ENCODE data around the gene ZNF521.

The ZNF521 gene

GRCh38 chr18:25243257-25243656, 108.7 kb downstream of the ZNF521 start:
- peak overlapping the region in 1 of 7 experiments; percentile 28 for H3K4me3 ChIP-seq (ENCODE audit: control insufficient read depth in 1 of 7, extremely low read depth in 1 of 7, insufficient read depth in 4 of 7, low read depth in 2 of 7, low read length in 6 of 7)
- DNase-seq = peak in 2 of 3 donors; percentile 46 to 60
- H3K36me3 ChIP-seq (ENCODE audit: control insufficient read depth in 4 of 4, insufficient read depth in 4 of 4, low read length in 3 of 4) = peaks cover 0 to 2% (median 0%) of the 10 kb centered on the region in 4 experiments
- no peaks in the 10 kb centered on the region for H3K27me3 ChIP-seq (replicated peaks in 2 of 5; ENCODE audit: control insufficient read depth in 4 of 5, insufficient read depth in 5 of 5, low read length in 4 of 5)
- 100% methylated on average over 1 of the region's 2 CpGs for WGBS (ENCODE audit: insufficient coverage)
- no peaks in the 10 kb centered on the region for H3K9me3 ChIP-seq (ENCODE audit: control extremely low read depth in 1 of 5, control insufficient read depth in 4 of 5, insufficient read depth in 2 of 5, low read depth in 1 of 5, low read length in 4 of 5)
- no peak overlapping the region for H3K27ac ChIP-seq (ENCODE audit: insufficient read depth in 1 of 2, low read depth in 1 of 2, low read length in 2 of 2, poor library complexity in 1 of 2, severe bottlenecking in 2 of 2)
- POLR2A ChIA-PET = interaction anchor here (1.0 to 1.4 kb wide), 2 partner anchors 20 to 31 kb away, joined by 3 read pairs; no protein-coding TSS in a partner anchor
- CTCF ChIA-PET = interaction anchor here (0.8 to 2.5 kb wide), 9 partner anchors 10 to 108 kb away, joined by 3 to 11 read pairs (median 4); no protein-coding TSS in a partner anchor
- H3K4me1 ChIP-seq (ENCODE audit: control extremely low read depth in 1 of 4, control insufficient read depth in 4 of 4, insufficient read depth in 4 of 4, low read length in 3 of 4) = peaks cover 25 to 67% (median 52%) of the 10 kb centered on the region in 4 experiments

GRCh38 chr18:25240420-25240770, 111.6 kb downstream of the ZNF521 start:
- CTCF ChIA-PET = interaction anchor here (1.1 to 2.4 kb wide), 10 partner anchors 11 to 100 kb away, joined by 3 to 22 read pairs (median 5); no protein-coding TSS in a partner anchor
- H3K36me3 ChIP-seq (ENCODE audit: control insufficient read depth in 4 of 4, insufficient read depth in 4 of 4, low read length in 3 of 4) = no peaks in the 10 kb centered on the region
- POLR2A ChIA-PET = interaction anchor here (0.6 to 1.9 kb wide), 6 partner anchors 12 to 184 kb away, joined by 3 to 10 read pairs (median 6); no protein-coding TSS in a partner anchor
- peak overlapping the region; percentile 53 to 81 for H3K27ac ChIP-seq (ENCODE audit: insufficient read depth in 1 of 2, low read depth in 1 of 2, low read length in 2 of 2, poor library complexity in 1 of 2, severe bottlenecking in 2 of 2)
- H3K27me3 ChIP-seq (replicated peaks in 2 of 5; ENCODE audit: control insufficient read depth in 4 of 5, insufficient read depth in 5 of 5, low read length in 4 of 5) = no peaks in the 10 kb centered on the region
- DNase-seq = no peak
- H3K4me1 ChIP-seq (ENCODE audit: control extremely low read depth in 1 of 4, control insufficient read depth in 4 of 4, insufficient read depth in 4 of 4, low read length in 3 of 4) = peaks cover 25 to 72% (median 59%) of the 10 kb centered on the region in 4 experiments
- peak overlapping the region in 3 of 7 experiments; percentile 7 to 50 (median 35) for H3K4me3 ChIP-seq (ENCODE audit: control insufficient read depth in 1 of 7, extremely low read depth in 1 of 7, insufficient read depth in 4 of 7, low read depth in 2 of 7, low read length in 6 of 7)
- WGBS (ENCODE audit: insufficient coverage) = 65% methylated on average over 4 of the region's 5 CpGs
- H3K9me3 ChIP-seq (ENCODE audit: control extremely low read depth in 1 of 5, control insufficient read depth in 4 of 5, insufficient read depth in 2 of 5, low read depth in 1 of 5, low read length in 4 of 5) = no peaks in the 10 kb centered on the region

- CTCF ChIA-PET = interaction anchor here (0.7 to 2.4 kb wide), 17 partner anchors 8 to 112 kb away, joined by 3 to 22 read pairs (median 4); partner anchors contain the start of gene ZNF521
- POLR2A ChIA-PET = interaction anchor here (0.5 to 1.9 kb wide), 10 partner anchors 11 to 982 kb away, joined by 3 to 10 read pairs (median 4); no protein-coding TSS in a partner anchor
- WGBS (ENCODE audit: insufficient coverage) = 0% methylated on average over 2 of the region's 5 CpGs
Measured at GRCh38 chr18:25239581-25240419, 112.2 kb downstream of the ZNF521 start.

GRCh38 chr18:25239151-25239550, 112.8 kb downstream of the ZNF521 start:
- Histone ChIP-seq H3K4me1 (ENCODE audit: control extremely low read depth in 1 of 4, control insufficient read depth in 4 of 4, insufficient read depth in 4 of 4, low read length in 3 of 4) (peaks cover 20 to 70% (median 50%) of the 10 kb centered on the region in 4 experiments), H3K36me3 (ENCODE audit: control insufficient read depth in 4 of 4, insufficient read depth in 4 of 4, low read length in 3 of 4) (no peaks in the 10 kb centered on the region), H3K27ac (ENCODE audit: insufficient read depth in 1 of 2, low read depth in 1 of 2, low read length in 2 of 2, poor library complexity in 1 of 2, severe bottlenecking in 2 of 2) (peak overlapping the region; percentile 53 to 81), H3K27me3 (replicated peaks in 2 of 5; ENCODE audit: control insufficient read depth in 4 of 5, insufficient read depth in 5 of 5, low read length in 4 of 5) (no peaks in the 10 kb centered on the region), H3K9me3 (ENCODE audit: control extremely low read depth in 1 of 5, control insufficient read depth in 4 of 5, insufficient read depth in 2 of 5, low read depth in 1 of 5, low read length in 4 of 5) (no peaks in the 10 kb centered on the region), H3K4me3 (ENCODE audit: control insufficient read depth in 1 of 7, extremely low read depth in 1 of 7, insufficient read depth in 4 of 7, low read depth in 2 of 7, low read length in 6 of 7) (peak overlapping the region in 4 of 7 experiments; percentile 19 to 55 (median 28))
- DNase-seq = peak in 2 of 3 donors; percentile 61 to 71
- ChIA-PET CTCF (interaction anchor here (0.7 to 2.4 kb wide), 20 partner anchors 9 to 113 kb away, joined by 3 to 22 read pairs (median 4); partner anchors contain the start of gene ZNF521), POLR2A (interaction anchor here (0.5 to 1.9 kb wide), 7 partner anchors 10 to 982 kb away, joined by 3 to 10 read pairs (median 4); no protein-coding TSS in a partner anchor)
- WGBS (ENCODE audit: insufficient coverage) = no CpG with 5 or more reads among the region's 3 CpGs

More at GRCh38 chr18:25239581-25240419, 112.2 kb downstream of the ZNF521 start:
- Histone ChIP-seq H3K27ac (ENCODE audit: insufficient read depth in 1 of 2, low read depth in 1 of 2, low read length in 2 of 2, poor library complexity in 1 of 2, severe bottlenecking in 2 of 2) (peak overlapping the region; percentile 53 to 81), H3K36me3 (ENCODE audit: control insufficient read depth in 4 of 4, insufficient read depth in 4 of 4, low read length in 3 of 4) (no peaks in the 10 kb centered on the region), H3K27me3 (replicated peaks in 2 of 5; ENCODE audit: control insufficient read depth in 4 of 5, insufficient read depth in 5 of 5, low read length in 4 of 5) (no peaks in the 10 kb centered on the region), H3K9me3 (ENCODE audit: control extremely low read depth in 1 of 5, control insufficient read depth in 4 of 5, insufficient read depth in 2 of 5, low read depth in 1 of 5, low read length in 4 of 5) (no peaks in the 10 kb centered on the region), H3K4me3 (ENCODE audit: control insufficient read depth in 1 of 7, extremely low read depth in 1 of 7, insufficient read depth in 4 of 7, low read depth in 2 of 7, low read length in 6 of 7) (peak overlapping the region in 4 of 7 experiments; percentile 21 to 55 (median 42)), H3K4me1 (ENCODE audit: control extremely low read depth in 1 of 4, control insufficient read depth in 4 of 4, insufficient read depth in 4 of 4, low read length in 3 of 4) (peaks cover 24 to 72% (median 56%) of the 10 kb centered on the region in 4 experiments)
- peak; percentile 68 to 95 (median 91) for DNase-seq

GRCh38 chr18:25237571-25238267, 114.2 kb downstream of the ZNF521 start:
- 100% methylated on average over 1 of the region's 3 CpGs for WGBS (ENCODE audit: insufficient coverage)
- peak overlapping the region in 1 of 2 experiments; percentile 6 for H3K27ac ChIP-seq (ENCODE audit: insufficient read depth in 1 of 2, low read depth in 1 of 2, low read length in 2 of 2, poor library complexity in 1 of 2, severe bottlenecking in 2 of 2)
- peak overlapping the region in 1 of 7 experiments; percentile 30 for H3K4me3 ChIP-seq (ENCODE audit: control insufficient read depth in 1 of 7, extremely low read depth in 1 of 7, insufficient read depth in 4 of 7, low read depth in 2 of 7, low read length in 6 of 7)
- CTCF ChIA-PET = interaction anchor here (1.3 to 1.8 kb wide), 3 partner anchors 10 to 61 kb away, joined by 3 to 9 read pairs (median 4); no protein-coding TSS in a partner anchor
- H3K4me1 ChIP-seq (ENCODE audit: control extremely low read depth in 1 of 4, control insufficient read depth in 4 of 4, insufficient read depth in 4 of 4, low read length in 3 of 4) = peaks cover 22 to 71% (median 43%) of the 10 kb centered on the region in 4 experiments
- no peaks in the 10 kb centered on the region for H3K36me3 ChIP-seq (ENCODE audit: control insufficient read depth in 4 of 4, insufficient read depth in 4 of 4, low read length in 3 of 4)
- H3K9me3 ChIP-seq (ENCODE audit: control extremely low read depth in 1 of 5, control insufficient read depth in 4 of 5, insufficient read depth in 2 of 5, low read depth in 1 of 5, low read length in 4 of 5) = no peaks in the 10 kb centered on the region
- no peak for DNase-seq
- H3K27me3 ChIP-seq (replicated peaks in 2 of 5; ENCODE audit: control insufficient read depth in 4 of 5, insufficient read depth in 5 of 5, low read length in 4 of 5) = no peaks in the 10 kb centered on the region
- POLR2A ChIA-PET = interaction anchor here (1.6 kb wide), 1 partner anchor 113 kb away, joined by 6 read pairs; no protein-coding TSS in a partner anchor

- CTCF ChIA-PET = no interaction called here
- DNase-seq = no peak
- no peaks in the 10 kb centered on the region for H3K9me3 ChIP-seq (ENCODE audit: control extremely low read depth in 1 of 5, control insufficient read depth in 4 of 5, insufficient read depth in 2 of 5, low read depth in 1 of 5, low read length in 4 of 5)
- H3K27me3 ChIP-seq (replicated peaks in 2 of 5; ENCODE audit: control insufficient read depth in 4 of 5, insufficient read depth in 5 of 5, low read length in 4 of 5) = no peaks in the 10 kb centered on the region
- POLR2A ChIA-PET = interaction anchor here (0.8 to 0.9 kb wide), 2 partner anchors 62 to 74 kb away, joined by 3 read pairs; no protein-coding TSS in a partner anchor
- no peak overlapping the region for H3K27ac ChIP-seq (ENCODE audit: insufficient read depth in 1 of 2, low read depth in 1 of 2, low read length in 2 of 2, poor library complexity in 1 of 2, severe bottlenecking in 2 of 2)
- WGBS (ENCODE audit: insufficient coverage) = no CpG with 5 or more reads among the region's 1 CpG
- no peak overlapping the region for H3K4me3 ChIP-seq (ENCODE audit: control insufficient read depth in 1 of 7, extremely low read depth in 1 of 7, insufficient read depth in 4 of 7, low read depth in 2 of 7, low read length in 6 of 7)
- H3K36me3 ChIP-seq (ENCODE audit: control insufficient read depth in 4 of 4, insufficient read depth in 4 of 4, low read length in 3 of 4) = no peaks in the 10 kb centered on the region
- peaks cover 31 to 74% (median 51%) of the 10 kb centered on the region in 4 experiments for H3K4me1 ChIP-seq (ENCODE audit: control extremely low read depth in 1 of 4, control insufficient read depth in 4 of 4, insufficient read depth in 4 of 4, low read length in 3 of 4)
Measured at GRCh38 chr18:25236736-25237135, 115.2 kb downstream of the ZNF521 start.
